GM12872 (cell line): ENCODE measurements around the gene KMT2C.

Experiments
- TF ChIP-seq, protein P1 (sequence below): IDR thresholded peaks from 3 replicates; pipeline ENCODE4 v1.5.1; 2011; ENCODE audit warnings: low read depth, mild to moderate bottlenecking, low read length, moderate library complexity; ENCODE audit not compliant: insufficient read depth

The KMT2C gene

DNA sequence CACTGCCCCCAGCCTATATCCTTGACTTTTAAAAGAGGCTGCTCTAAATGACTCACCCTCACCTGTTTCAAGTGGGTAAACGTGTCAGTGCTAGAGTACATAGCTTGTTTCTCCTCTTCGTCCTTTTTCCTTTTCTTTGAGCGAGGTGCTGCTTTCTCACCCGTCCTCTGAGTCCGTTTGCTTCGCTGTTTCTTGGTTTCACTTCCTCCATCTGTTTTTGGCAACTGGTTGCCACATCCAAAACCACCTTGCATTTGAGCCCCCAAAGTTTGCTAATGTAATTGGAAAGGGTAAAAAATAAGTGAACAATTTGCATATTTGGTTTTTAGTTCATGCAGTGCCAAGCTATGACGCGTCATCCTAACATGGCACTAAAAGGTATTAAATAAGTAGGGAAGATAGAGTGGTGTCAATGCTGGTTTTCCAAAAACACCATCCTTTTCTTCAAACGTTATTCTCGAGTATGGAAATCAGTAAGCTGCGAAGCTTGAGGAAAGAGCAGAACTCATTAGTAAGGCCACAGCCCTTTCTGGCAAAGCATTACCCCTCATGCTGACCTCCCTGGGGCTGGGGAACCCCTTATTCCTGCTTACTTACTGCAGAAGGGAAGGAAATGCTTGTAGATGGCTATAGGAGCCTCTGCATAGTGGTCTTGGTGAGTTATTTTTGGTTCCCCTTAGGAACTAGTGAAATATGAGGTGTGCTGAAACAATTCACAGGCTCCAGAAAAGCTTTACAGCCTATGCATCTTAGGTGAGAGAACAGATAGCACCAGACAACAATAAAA is 276.8 kb downstream of the KMT2C start:
- TF ChIP-seq, protein P1, sequence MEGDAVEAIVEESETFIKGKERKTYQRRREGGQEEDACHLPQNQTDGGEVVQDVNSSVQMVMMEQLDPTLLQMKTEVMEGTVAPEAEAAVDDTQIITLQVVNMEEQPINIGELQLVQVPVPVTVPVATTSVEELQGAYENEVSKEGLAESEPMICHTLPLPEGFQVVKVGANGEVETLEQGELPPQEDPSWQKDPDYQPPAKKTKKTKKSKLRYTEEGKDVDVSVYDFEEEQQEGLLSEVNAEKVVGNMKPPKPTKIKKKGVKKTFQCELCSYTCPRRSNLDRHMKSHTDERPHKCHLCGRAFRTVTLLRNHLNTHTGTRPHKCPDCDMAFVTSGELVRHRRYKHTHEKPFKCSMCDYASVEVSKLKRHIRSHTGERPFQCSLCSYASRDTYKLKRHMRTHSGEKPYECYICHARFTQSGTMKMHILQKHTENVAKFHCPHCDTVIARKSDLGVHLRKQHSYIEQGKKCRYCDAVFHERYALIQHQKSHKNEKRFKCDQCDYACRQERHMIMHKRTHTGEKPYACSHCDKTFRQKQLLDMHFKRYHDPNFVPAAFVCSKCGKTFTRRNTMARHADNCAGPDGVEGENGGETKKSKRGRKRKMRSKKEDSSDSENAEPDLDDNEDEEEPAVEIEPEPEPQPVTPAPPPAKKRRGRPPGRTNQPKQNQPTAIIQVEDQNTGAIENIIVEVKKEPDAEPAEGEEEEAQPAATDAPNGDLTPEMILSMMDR: no peak

DNA sequence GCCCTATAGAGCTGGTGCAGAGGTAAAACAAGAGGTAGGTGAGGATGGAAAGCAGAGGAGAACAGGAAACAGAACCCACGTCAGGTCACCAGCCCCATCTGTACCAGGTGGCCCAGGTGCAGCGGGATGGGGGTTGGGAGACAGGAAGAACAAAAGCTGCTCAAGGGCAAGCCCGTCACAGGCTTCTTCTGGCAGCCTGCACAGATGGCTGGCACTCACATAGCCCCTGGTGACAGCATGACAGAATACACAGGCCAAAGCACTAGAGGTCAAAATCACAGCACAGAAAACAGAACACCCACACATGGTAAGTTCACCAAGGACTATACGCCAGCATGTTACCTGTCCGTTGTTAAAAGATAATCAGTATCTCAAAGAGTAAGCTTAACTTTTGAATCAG is 283.5 kb downstream of the KMT2C start:
- TF ChIP-seq, protein P1: no peak

DNA sequence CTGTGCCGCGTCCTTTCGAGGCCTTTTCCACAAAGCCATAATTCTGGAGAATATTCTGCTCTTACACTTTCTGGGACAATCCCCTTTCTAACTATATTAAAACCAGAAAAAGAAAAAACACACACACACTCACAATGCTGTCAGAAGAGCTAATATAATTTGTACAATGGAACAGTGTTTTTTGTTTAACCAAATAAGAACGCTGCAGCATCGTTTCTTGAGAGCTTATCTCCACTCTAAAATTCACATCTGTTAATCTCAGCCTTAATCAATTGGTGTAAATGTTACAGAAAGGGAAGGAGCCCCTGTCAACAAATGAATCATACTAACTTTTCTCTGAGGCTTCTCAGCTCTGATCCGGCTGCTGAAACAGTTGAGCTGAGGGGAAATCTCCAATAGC is 286.4 kb downstream of the KMT2C start:
- TF ChIP-seq, protein P1: no peak

DNA sequence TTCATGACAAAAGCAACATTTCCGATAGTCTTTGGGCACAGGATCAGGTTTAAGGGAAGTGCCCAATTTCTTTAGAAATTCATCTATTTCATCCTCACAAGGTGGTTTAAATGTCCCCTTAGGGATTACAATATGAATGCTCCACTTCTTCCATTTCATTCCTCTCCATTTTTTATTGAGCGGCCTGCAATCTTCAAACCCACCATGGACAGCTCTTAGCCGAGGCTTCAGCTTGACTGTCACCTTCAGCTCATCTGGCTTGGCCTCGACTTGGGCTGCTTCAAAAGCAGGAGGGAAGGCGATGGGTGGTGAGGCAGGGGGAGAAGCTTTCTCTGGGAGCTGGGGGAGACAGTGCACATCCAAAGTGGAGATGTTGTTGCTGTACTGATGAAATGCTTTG is 287.1 kb downstream of the KMT2C start:
- TF ChIP-seq, protein P1: no peak

DNA sequence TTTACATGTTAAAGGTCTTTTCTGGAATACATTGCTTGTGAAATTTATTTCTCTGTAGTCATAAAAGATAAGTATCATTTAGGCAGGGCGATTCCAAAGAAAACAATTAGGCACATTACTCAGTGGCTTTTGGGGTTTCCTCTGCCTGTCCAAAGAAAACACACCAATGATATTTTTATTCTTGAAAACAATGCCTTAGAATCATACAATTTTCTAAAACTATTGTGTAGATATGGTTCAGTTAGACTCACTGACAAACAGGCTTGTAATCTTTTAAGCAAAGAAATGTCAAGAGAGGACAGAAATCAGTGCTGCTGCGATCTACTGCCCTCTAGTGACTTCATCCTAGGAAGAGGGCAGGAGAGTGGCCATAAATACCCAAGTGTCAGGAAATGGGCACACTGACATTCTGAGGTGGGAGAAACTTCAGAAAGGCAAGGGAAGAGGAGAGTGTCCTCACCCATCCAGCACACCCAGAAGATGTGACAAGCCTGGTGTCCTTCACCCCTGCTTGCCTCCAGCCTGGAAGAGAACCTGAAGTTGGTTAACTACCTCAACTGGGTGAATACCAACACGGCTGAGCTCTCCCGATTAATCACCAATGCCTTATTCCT is 289.8 kb downstream of the KMT2C start:
- TF ChIP-seq, protein P1: peak; percentile 58

DNA sequence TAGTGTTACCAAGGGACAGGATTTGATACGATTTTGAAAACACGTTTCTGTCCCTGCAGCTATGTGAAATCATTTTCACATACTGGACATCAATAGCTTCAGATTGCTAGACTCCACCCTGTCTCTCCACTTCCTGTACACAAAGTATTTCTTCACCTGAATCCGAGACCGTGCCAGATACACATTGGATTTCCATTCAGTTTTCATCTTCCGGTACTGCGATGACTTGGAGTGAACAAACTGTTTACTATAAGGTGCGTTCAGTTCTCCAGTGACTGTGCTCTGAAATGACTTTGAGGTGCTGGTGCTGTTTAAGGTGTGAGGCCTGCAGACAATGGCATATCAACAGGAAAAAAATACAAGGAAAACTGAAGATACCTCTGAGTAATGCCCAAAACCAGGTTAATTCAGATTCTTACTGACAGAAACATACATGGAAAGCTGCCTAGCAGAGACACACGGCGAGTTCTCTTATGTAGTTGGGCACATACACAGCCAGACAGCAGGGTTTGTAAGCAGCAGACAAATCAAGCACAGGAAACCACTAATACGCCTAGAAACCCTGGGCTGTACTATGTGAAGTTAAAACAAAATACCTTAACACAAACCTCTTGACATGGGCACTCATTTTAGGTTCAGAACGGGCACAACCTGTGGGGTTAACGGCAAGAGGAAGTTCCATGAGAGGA is 291.1 kb downstream of the KMT2C start:
- TF ChIP-seq, protein P1: no peak

DNA sequence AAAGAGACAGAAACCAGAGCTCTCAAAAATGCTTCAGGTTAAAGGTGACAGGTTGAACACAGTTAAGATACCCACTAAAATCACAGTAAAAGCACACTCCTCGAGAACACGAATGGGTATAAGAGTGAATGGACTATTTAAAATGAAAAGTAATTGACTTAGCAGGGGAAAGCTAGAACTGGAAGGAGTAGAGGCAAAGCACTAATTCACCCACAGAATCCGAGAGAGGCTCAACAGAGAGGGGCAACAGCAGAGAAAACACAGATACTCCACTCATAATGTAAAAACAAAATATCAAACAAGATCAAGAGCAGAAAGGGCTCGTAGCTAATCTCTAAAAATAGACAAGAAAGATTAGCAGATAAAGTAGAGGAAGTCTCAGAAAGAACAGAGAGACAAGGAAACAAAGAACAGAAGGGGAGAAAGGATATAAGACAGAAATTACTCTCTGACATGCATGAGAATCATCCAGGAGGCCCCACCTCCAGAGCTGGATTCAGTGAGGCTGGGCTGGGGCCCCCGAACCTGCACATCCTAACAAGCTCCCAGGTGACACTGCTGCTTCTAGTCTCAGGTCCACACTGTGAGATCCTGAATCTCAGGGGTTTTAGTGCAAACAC is 292.7 kb downstream of the KMT2C start:
- TF ChIP-seq, protein P1: no peak
